ENCODE results near the gene CDKN2C.
"Not testable (repeated sequence)": the region's sequence is repeated elsewhere in the genome, so short reads cannot be mapped to it uniquely, and the experiment has no call there.

Gene CDKN2C

DNA sequence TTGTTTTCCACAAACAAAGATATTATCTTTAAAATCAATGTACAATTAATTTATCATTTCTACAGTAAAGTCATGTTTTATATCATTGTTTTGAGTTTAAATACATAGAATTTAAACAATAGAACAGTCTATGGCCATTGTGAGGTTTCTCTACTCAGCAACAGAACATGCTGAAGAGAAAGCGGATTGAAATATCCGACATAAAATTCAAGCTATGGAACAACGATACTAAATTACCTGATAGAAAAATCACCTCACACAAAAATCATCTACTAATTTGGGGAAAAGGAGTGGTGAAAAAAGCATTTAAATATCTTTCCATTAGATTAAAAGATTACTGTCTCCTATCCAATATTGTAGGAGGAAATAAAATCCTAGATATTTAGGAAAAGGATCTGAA, 12.6 kb downstream of the CDKN2C start:
- Histone ChIP-seq H3K27ac (ENCODE audit: low read depth, low read length) (no peak overlapping the region), H3K9me3 (ENCODE audit: control insufficient read depth, insufficient read depth, low read depth, low read length) (no peaks in the 10 kb centered on the region), H3K27me3 (ENCODE audit: control insufficient read depth, insufficient read depth, low read length) (peaks cover 70% of the 10 kb centered on the region), H3K9ac (ENCODE audit: low read length) (no peak overlapping the region), H3K4me1 (ENCODE audit: control insufficient read depth, insufficient read depth, low read length) (peaks cover 9% of the 10 kb centered on the region), H3K36me3 (ENCODE audit: control insufficient read depth, insufficient read depth, low read length) (no peaks in the 10 kb centered on the region), H3K4me3 (ENCODE audit: low read depth, low read length) (no peak overlapping the region)

DNA sequence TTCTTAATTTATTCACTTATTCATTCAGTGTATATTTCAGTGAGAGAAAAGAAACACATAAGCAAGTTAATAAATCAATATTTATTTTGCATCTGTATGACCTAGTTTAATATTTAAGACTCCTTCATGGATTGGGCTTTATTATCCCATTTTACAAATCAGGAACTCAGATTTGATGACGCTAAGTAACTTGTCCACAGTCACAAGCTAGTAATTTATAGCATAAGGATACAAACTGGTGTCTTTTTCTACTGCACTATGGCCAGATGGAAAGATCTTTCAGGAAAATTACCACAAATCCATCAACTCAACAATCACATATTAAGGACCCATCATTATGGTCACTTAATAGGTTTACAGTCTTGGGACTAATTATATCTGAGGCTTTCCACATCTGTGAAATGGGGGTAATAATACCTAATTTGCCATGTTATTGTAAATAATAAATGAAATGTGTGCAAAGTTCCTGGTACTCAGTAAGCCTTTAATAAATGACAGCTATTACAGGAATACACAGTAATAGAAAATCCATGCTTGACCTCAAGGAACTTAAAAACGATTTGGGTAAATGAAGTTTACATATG, 13.3 kb downstream of the CDKN2C start:
- Histone ChIP-seq H3K4me3 (ENCODE audit: low read depth, low read length) (no peak overlapping the region), H3K27me3 (ENCODE audit: control insufficient read depth, insufficient read depth, low read length) (peaks cover 64% of the 10 kb centered on the region), H3K36me3 (ENCODE audit: control insufficient read depth, insufficient read depth, low read length) (no peaks in the 10 kb centered on the region), H3K27ac (ENCODE audit: low read depth, low read length) (no peak overlapping the region), H3K9ac (ENCODE audit: low read length) (no peak overlapping the region), H3K9me3 (ENCODE audit: control insufficient read depth, insufficient read depth, low read depth, low read length) (no peaks in the 10 kb centered on the region), H3K4me1 (ENCODE audit: control insufficient read depth, insufficient read depth, low read length) (peaks cover 8% of the 10 kb centered on the region)

DNA sequence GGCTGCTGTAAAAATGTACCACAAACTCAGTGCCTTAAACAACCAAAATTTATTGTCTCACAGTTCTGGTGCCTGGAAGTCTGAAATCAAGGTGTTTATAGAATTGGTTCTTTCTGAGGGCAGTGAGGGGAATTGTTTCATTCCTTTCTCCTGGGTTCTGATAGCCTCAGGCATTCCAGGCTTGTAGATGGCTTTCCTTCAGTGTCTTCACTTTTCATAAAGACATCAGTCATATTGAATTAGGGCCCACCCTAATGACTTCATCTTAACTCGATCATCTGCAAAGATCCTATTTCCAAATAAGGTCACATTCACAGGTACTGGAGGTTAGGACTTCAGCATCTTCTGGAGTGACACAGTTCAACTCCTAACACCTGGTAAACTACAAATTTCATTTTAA, 15.0 kb downstream of the CDKN2C start:
- H3K36me3 ChIP-seq (ENCODE audit: control insufficient read depth, insufficient read depth, low read length), result no peaks in the 10 kb centered on the region
- H3K27ac ChIP-seq (ENCODE audit: low read depth, low read length), result no peak overlapping the region
- no peak overlapping the region for H3K9ac ChIP-seq (ENCODE audit: low read length)
- no peak overlapping the region for H3K4me3 ChIP-seq (ENCODE audit: low read depth, low read length)
- H3K27me3 ChIP-seq (ENCODE audit: control insufficient read depth, insufficient read depth, low read length), result peaks cover 46% of the 10 kb centered on the region
- no peaks in the 10 kb centered on the region for H3K9me3 ChIP-seq (ENCODE audit: control insufficient read depth, insufficient read depth, low read depth, low read length)
- no peaks in the 10 kb centered on the region for H3K4me1 ChIP-seq (ENCODE audit: control insufficient read depth, insufficient read depth, low read length)

DNA sequence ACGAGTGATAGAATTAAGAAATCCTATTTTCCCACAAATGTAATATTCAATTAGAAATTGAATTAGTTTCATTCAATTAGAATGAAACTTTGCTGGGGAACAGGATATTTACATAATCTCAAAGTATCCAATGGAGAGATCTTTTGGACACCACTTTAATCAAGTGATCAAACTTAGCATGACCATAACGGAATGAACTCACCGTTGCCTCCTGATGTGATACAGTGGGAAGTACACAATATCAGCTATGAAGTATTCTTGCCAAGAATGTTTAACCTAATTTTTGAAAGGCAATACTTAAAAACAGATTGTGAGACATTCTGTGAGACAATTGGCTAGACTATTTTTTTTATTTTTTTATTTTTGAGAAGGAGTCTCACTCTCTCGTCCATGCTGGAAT, 16.6 kb downstream of the CDKN2C start:
- Histone ChIP-seq H3K36me3 (ENCODE audit: control insufficient read depth, insufficient read depth, low read length) (no peaks in the 10 kb centered on the region), H3K9me3 (ENCODE audit: control insufficient read depth, insufficient read depth, low read depth, low read length) (no peaks in the 10 kb centered on the region), H3K9ac (ENCODE audit: low read length) (no peak overlapping the region), H3K4me1 (ENCODE audit: control insufficient read depth, insufficient read depth, low read length) (no peaks in the 10 kb centered on the region), H3K4me3 (ENCODE audit: low read depth, low read length) (no peak overlapping the region), H3K27ac (ENCODE audit: low read depth, low read length) (no peak overlapping the region), H3K27me3 (ENCODE audit: control insufficient read depth, insufficient read depth, low read length) (peaks cover 30% of the 10 kb centered on the region)

DNA sequence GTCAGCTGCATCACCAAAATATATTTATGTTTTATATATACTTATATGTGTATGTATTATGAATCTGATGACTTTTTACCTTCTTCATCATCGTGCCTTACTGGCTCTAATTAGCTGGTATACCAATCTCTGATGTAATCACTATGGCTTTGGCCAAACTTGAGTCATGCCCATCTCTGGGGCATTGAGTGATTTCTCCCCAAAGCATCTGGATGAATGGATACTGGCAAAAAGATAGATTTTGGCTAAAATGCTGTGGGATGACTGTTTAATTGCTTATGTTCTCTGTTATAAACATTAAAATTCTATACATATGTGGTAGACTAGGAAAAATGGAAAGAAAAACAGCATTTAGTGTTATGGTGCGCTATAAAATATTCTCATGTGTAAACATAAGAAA, 19.6 kb downstream of the CDKN2C start:
- Histone ChIP-seq H3K4me1 (ENCODE audit: control insufficient read depth, insufficient read depth, low read length) (no peaks in the 10 kb centered on the region), H3K9ac (ENCODE audit: low read length) (no peak overlapping the region), H3K9me3 (ENCODE audit: control insufficient read depth, insufficient read depth, low read depth, low read length) (no peaks in the 10 kb centered on the region), H3K27ac (ENCODE audit: low read depth, low read length) (no peak overlapping the region), H3K4me3 (ENCODE audit: low read depth, low read length) (no peak overlapping the region), H3K36me3 (ENCODE audit: control insufficient read depth, insufficient read depth, low read length) (no peaks in the 10 kb centered on the region), H3K27me3 (ENCODE audit: control insufficient read depth, insufficient read depth, low read length) (peaks cover 7% of the 10 kb centered on the region)

DNA sequence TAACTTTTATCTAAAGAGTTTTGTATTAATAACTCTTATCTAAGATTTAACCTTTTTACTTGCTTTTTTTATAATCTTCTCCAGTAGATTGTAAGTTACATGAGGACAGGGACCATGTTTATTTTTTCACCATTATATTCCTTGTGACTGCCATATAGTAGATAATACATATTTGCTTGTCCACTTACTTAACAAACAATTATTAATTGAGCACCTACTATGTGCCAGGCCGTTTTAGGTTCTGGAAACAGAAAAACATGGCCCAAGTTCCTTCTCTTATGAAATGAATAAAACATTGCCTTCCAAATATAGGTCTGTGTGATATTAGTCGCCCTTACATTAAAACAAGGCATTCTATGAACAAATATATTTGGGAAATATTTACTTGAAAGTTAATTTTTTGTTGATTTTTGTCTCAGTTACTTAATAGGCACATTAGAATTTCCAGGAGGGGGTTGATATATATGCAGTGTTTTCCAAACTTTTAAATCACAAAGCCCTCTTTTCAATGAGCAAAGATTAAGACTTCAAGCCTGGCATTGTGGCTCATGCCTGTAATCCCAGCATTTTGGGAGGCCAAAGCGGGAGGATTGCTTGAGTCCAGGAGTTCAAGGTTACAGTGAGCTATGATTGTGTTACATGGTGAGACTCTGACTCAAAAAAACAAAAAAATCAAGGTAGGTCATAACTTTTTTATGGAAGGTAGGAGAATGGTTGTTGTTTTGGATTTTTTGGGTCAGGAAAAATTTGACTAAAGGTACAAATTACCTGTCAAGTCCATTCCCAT, 22.7 kb downstream of the CDKN2C start:
- no peak overlapping the region for H3K9ac ChIP-seq (ENCODE audit: low read length)
- H3K9me3 ChIP-seq (ENCODE audit: control insufficient read depth, insufficient read depth, low read depth, low read length), result no peaks in the 10 kb centered on the region
- no peaks in the 10 kb centered on the region for H3K27me3 ChIP-seq (ENCODE audit: control insufficient read depth, insufficient read depth, low read length)
- H3K36me3 ChIP-seq (ENCODE audit: control insufficient read depth, insufficient read depth, low read length), result no peaks in the 10 kb centered on the region
- no peaks in the 10 kb centered on the region for H3K4me1 ChIP-seq (ENCODE audit: control insufficient read depth, insufficient read depth, low read length)
- H3K27ac ChIP-seq (ENCODE audit: low read depth, low read length), result no peak overlapping the region
- H3K4me3 ChIP-seq (ENCODE audit: low read depth, low read length), result no peak overlapping the region

DNA sequence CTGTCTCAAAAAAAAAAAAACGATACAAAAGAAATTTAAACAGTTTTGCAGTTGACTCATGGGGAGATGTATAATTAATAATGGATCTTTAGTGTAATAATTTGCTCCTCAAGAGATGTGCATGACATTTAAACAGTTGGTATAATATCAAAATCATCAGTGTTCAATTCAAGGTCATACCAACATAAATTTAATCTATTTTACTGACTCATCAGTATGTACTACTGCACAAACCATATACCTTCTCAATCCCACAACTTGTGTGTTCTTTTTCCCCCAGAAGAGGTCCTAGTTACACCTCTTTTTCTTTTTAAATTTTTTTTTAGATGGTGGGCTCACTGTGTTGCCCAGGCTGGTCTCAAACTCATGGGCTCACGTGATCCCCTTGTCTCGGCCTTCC, 23.6 kb downstream of the CDKN2C start:
- no peak overlapping the region for H3K4me3 ChIP-seq (ENCODE audit: low read depth, low read length)
- no peaks in the 10 kb centered on the region for H3K27me3 ChIP-seq (ENCODE audit: control insufficient read depth, insufficient read depth, low read length)
- no peaks in the 10 kb centered on the region for H3K4me1 ChIP-seq (ENCODE audit: control insufficient read depth, insufficient read depth, low read length)
- H3K9ac ChIP-seq (ENCODE audit: low read length), result no peak overlapping the region
- H3K36me3 ChIP-seq (ENCODE audit: control insufficient read depth, insufficient read depth, low read length), result no peaks in the 10 kb centered on the region
- H3K9me3 ChIP-seq (ENCODE audit: control insufficient read depth, insufficient read depth, low read depth, low read length), result no peaks in the 10 kb centered on the region
- H3K27ac ChIP-seq (ENCODE audit: low read depth, low read length), result no peak overlapping the region

DNA sequence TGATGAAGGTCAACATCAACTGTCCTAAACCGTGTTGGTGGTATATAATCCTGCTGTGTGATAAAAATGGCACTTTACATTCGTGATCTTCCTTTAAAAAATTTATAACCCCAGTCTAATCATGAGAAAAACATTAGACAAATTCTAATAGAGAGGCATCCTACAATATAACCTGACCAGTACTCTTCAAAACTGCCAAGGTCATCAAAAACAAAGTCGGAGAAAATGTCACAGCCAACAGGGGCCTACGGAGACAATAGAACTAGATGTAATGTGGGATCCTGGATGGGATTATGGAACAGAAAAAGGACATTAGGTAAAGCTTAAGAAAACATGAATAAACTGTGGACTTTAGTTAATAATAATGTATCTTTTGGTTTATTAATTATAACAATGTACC, 25.0 kb downstream of the CDKN2C start:
- no peak overlapping the region for H3K27ac ChIP-seq (ENCODE audit: low read depth, low read length)
- no peaks in the 10 kb centered on the region for H3K9me3 ChIP-seq (ENCODE audit: control insufficient read depth, insufficient read depth, low read depth, low read length)
- H3K4me1 ChIP-seq (ENCODE audit: control insufficient read depth, insufficient read depth, low read length), result no peaks in the 10 kb centered on the region
- no peaks in the 10 kb centered on the region for H3K36me3 ChIP-seq (ENCODE audit: control insufficient read depth, insufficient read depth, low read length)
- H3K9ac ChIP-seq (ENCODE audit: low read length), result no peak overlapping the region
- H3K4me3 ChIP-seq (ENCODE audit: low read depth, low read length), result no peak overlapping the region
- H3K27me3 ChIP-seq (ENCODE audit: control insufficient read depth, insufficient read depth, low read length), result no peaks in the 10 kb centered on the region

DNA sequence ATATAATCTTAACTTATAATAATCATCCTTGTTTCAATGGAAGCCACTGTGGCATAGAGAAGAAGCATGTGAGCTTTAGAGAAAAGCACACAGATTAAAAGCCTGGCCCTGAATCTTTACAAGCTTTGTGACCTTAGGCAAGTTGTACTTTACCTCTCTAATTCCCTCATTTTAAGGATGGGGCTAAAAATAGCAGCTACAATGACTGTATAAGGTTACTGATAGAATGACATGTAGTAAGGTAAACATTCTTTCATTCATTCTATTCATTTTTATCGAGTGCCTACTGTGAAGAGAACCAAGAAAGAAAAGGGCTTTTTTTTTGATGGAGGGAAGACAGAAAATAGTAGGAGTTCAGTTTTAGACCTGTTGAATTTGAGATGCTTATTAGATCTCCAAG, 25.6 kb downstream of the CDKN2C start:
- H3K9me3 ChIP-seq (ENCODE audit: control insufficient read depth, insufficient read depth, low read depth, low read length), result no peaks in the 10 kb centered on the region
- H3K27ac ChIP-seq (ENCODE audit: low read depth, low read length), result no peak overlapping the region

DNA sequence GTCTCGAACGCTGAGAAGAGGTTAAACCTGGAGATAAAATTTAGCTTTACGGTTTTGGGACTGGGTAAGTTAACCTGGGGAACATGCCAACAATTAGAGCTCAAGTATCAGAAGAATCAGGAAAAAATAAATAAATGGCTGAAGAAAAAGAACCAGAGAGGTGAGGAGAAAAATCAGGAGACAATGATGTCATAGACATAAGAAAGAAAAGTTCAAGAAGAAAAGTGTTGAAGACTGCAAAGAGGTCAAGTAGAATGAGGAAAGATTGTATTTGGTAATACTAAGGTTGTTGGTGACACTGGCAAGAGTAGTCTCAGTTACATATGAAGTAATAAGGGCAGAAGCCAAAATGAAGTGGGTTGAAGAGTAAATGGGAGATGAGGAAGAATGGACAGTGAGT, 26.0 kb downstream of the CDKN2C start:
- Histone ChIP-seq H3K4me1 (ENCODE audit: control insufficient read depth, insufficient read depth, low read length) (no peaks in the 10 kb centered on the region), H3K9me3 (ENCODE audit: control insufficient read depth, insufficient read depth, low read depth, low read length) (no peaks in the 10 kb centered on the region), H3K4me3 (ENCODE audit: low read depth, low read length) (no peak overlapping the region), H3K27ac (ENCODE audit: low read depth, low read length) (no peak overlapping the region), H3K9ac (ENCODE audit: low read length) (no peak overlapping the region), H3K36me3 (ENCODE audit: control insufficient read depth, insufficient read depth, low read length) (no peaks in the 10 kb centered on the region), H3K27me3 (ENCODE audit: control insufficient read depth, insufficient read depth, low read length) (no peaks in the 10 kb centered on the region)

More for the DNA sequence above, 25.6 kb downstream of the CDKN2C start:
- Histone ChIP-seq H3K4me1 (ENCODE audit: control insufficient read depth, insufficient read depth, low read length) (no peaks in the 10 kb centered on the region), H3K4me3 (ENCODE audit: low read depth, low read length) (no peak overlapping the region), H3K9ac (ENCODE audit: low read length) (no peak overlapping the region), H3K36me3 (ENCODE audit: control insufficient read depth, insufficient read depth, low read length) (no peaks in the 10 kb centered on the region), H3K27me3 (ENCODE audit: control insufficient read depth, insufficient read depth, low read length) (no peaks in the 10 kb centered on the region)

DNA sequence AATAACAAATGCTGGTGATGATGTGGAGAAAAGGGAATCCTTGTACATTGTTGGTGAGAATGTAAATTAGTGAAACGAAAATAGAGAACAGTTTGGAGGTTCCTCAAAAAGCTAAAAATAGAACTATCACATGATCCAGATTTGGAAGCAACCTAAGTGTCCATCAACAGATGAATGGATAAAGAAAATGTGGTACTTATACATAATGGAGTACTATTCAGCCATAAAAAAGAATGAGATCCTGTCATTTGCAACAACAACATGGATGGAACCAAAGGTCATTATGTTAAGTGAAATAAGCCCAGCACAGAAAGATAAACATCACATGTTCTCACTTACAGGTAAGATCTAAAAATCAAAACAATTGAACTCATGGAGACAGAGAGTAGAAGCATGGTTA, 29.3 kb downstream of the CDKN2C start:
- not testable (repeated sequence) for H3K9ac ChIP-seq (ENCODE audit: low read length); H3K36me3 ChIP-seq (ENCODE audit: control insufficient read depth, insufficient read depth, low read length); H3K9me3 ChIP-seq (ENCODE audit: control insufficient read depth, insufficient read depth, low read depth, low read length); H3K27me3 ChIP-seq (ENCODE audit: control insufficient read depth, insufficient read depth, low read length); H3K27ac ChIP-seq (ENCODE audit: low read depth, low read length); H3K4me3 ChIP-seq (ENCODE audit: low read depth, low read length); H3K4me1 ChIP-seq (ENCODE audit: control insufficient read depth, insufficient read depth, low read length)
